Keratinocyte (primary cell): ENCODE data around the gene CREB3L2.

Experiments used
- CTCF ChIP-seq, 3 experiments: IDR thresholded peaks in 1 of 3; conservative IDR thresholded peaks in 1 of 3; optimal IDR thresholded peaks in 1 of 3; 2 replicates in 2 of 3; 3 replicates in 1 of 3; pipeline versions ENCODE3 to v1.5.1; 2011; ENCODE audit warnings: low read length in 3 of 3, mild to moderate bottlenecking in 3 of 3, moderate library complexity in 2 of 3, control low read depth in 1 of 3, inconsistent platforms in 1 of 3; ENCODE audit not compliant: insufficient read depth in 2 of 3; ENCODE audit errors: extremely low read depth in 1 of 3
- EZH2 ChIP-seq: IDR thresholded peaks from one replicate; pipeline ENCODE4 v1.6.1; 2012; ENCODE audit warnings: inconsistent platforms, mild to moderate bottlenecking, low read length, moderate library complexity

- TF ChIP-seq CTCF (optimal IDR thresholded peaks at IDR 0.05 in 1 of 3, IDR thresholded peaks at IDR 0.05 in 1 of 3, conservative IDR thresholded peaks at IDR 0.05 in 1 of 3; ENCODE audit: extremely low read depth in 1 of 3, insufficient read depth in 2 of 3, low read length in 3 of 3): no peak
- no peak for TF ChIP-seq EZH2
Measured at GRCh38 chr7:137990251-137990941, 11.5 kb downstream of the CREB3L2 start.
